HAP-1 (cell line): ENCODE measurements around the gene CEP112.

Source experiments
- DNase-seq, 2 experiments: peaks; one replicate each; pipeline ENCODE4 v3.0.0-alpha.2; 2016 to 2020; ENCODE audit warnings: low spot score in 2 of 2
- H3K27me3 ChIP-seq: fragments of 250-450 bp; sonication (Bioruptor Pico); 2 replicates; pipeline ENCODE4 v1.5.1; 2020; ENCODE audit warnings: low read depth, mild to moderate bottlenecking, moderate library complexity
- H3K36me3 ChIP-seq: fragments of 250-450 bp; sonication (Bioruptor Pico); replicated peaks from 2 replicates; pipeline ENCODE4 v1.5.1; 2020; ENCODE audit warnings: mild to moderate bottlenecking
- H3K4me1 ChIP-seq: fragments of 250-450 bp; sonication (Bioruptor Pico); 2 replicates; pipeline ENCODE4 v1.5.1; 2020; ENCODE audit warnings: mild to moderate bottlenecking
- H3K4me3 ChIP-seq: fragments of 250-450 bp; sonication (Bioruptor Pico); 2 replicates; pipeline ENCODE4 v1.5.1; 2020; ENCODE audit warnings: mild to moderate bottlenecking, moderate library complexity
- H3K9me3 ChIP-seq: fragments of 250-450 bp; sonication (Bioruptor Pico); 2 replicates; pipeline ENCODE4 v1.5.1; 2020; ENCODE audit warnings: mild to moderate bottlenecking, moderate library complexity
- in situ Hi-C: fragments of 300-500 bp; cut with MboI; formaldehyde crosslinking; loops from 3 replicates; pipeline ENCODE4 v1.14.3; 2020; ENCODE audit warnings: low sequenced_read_pairs, inconsistent platforms, mixed read lengths

Gene CEP112

GRCh38 chr17:65600518-65600917 is 591.4 kb downstream of the CEP112 start:
- Histone ChIP-seq H3K9me3 (no peaks in the 10 kb centered on the region), H3K4me3 (no peak overlapping the region), H3K36me3 (no peaks in the 10 kb centered on the region), H3K27me3 (no peaks in the 10 kb centered on the region), H3K4me1 (no peaks in the 10 kb centered on the region)
- no peak for DNase-seq
- in situ Hi-C loops, result no loop called here

GRCh38 chr17:65599650-65600049 is 592.3 kb downstream of the CEP112 start:
- Histone ChIP-seq H3K9me3 (no peaks in the 10 kb centered on the region), H3K4me3 (no peak overlapping the region), H3K36me3 (no peaks in the 10 kb centered on the region), H3K4me1 (no peaks in the 10 kb centered on the region), H3K27me3 (no peaks in the 10 kb centered on the region)
- in situ Hi-C loops, result no loop called here
- DNase-seq, result no peak

- in situ Hi-C loops, result no loop called here
- Histone ChIP-seq H3K9me3 (no peaks in the 10 kb centered on the region), H3K4me1 (no peaks in the 10 kb centered on the region), H3K4me3 (no peak overlapping the region), H3K36me3 (no peaks in the 10 kb centered on the region), H3K27me3 (no peaks in the 10 kb centered on the region)
- DNase-seq, result no peak
Measured at GRCh38 chr17:65598746-65599145, 593.2 kb downstream of the CEP112 start.

- no peak overlapping the region for H3K4me3 ChIP-seq
- H3K27me3 ChIP-seq, result no peaks in the 10 kb centered on the region
- no peak for DNase-seq
- in situ Hi-C loops, result no loop called here
- H3K36me3 ChIP-seq, result no peaks in the 10 kb centered on the region
- H3K9me3 ChIP-seq, result no peaks in the 10 kb centered on the region
- no peaks in the 10 kb centered on the region for H3K4me1 ChIP-seq
Measured at GRCh38 chr17:65595071-65595656, 596.8 kb downstream of the CEP112 start.

GRCh38 chr17:65593855-65594845 is 597.8 kb downstream of the CEP112 start:
- Histone ChIP-seq H3K4me3 (no peak overlapping the region), H3K36me3 (no peaks in the 10 kb centered on the region), H3K9me3 (no peaks in the 10 kb centered on the region), H3K27me3 (no peaks in the 10 kb centered on the region), H3K4me1 (no peaks in the 10 kb centered on the region)
- in situ Hi-C loops, result no loop called here
- DNase-seq, result peak in 1 of 2 experiments; percentile 16

- in situ Hi-C loops, result no loop called here
- Histone ChIP-seq H3K9me3 (no peaks in the 10 kb centered on the region), H3K4me1 (no peaks in the 10 kb centered on the region), H3K4me3 (no peak overlapping the region), H3K36me3 (no peaks in the 10 kb centered on the region), H3K27me3 (no peaks in the 10 kb centered on the region)
- no peak for DNase-seq
Measured at GRCh38 chr17:65593092-65593854, 598.7 kb downstream of the CEP112 start.

GRCh38 chr17:65592125-65592965 is 599.6 kb downstream of the CEP112 start:
- DNase-seq, result no peak
- no peaks in the 10 kb centered on the region for H3K36me3 ChIP-seq
- H3K4me1 ChIP-seq, result no peaks in the 10 kb centered on the region
- H3K27me3 ChIP-seq, result no peaks in the 10 kb centered on the region
- H3K9me3 ChIP-seq, result no peaks in the 10 kb centered on the region
- no peak overlapping the region for H3K4me3 ChIP-seq
- in situ Hi-C loops, result no loop called here

GRCh38 chr17:65589321-65589720 is 602.6 kb downstream of the CEP112 start:
- in situ Hi-C loops, result no loop called here
- Histone ChIP-seq H3K36me3 (no peaks in the 10 kb centered on the region), H3K9me3 (no peaks in the 10 kb centered on the region)

GRCh38 chr17:65588181-65588808 is 603.6 kb downstream of the CEP112 start:
- no peak for DNase-seq
- H3K36me3 ChIP-seq, result no peaks in the 10 kb centered on the region
- no peak overlapping the region for H3K4me3 ChIP-seq
- H3K4me1 ChIP-seq, result no peaks in the 10 kb centered on the region
- no peaks in the 10 kb centered on the region for H3K9me3 ChIP-seq
- H3K27me3 ChIP-seq, result no peaks in the 10 kb centered on the region
- in situ Hi-C loops, result no loop called here

More at GRCh38 chr17:65589321-65589720, 602.6 kb downstream of the CEP112 start:
- no peak overlapping the region for H3K4me3 ChIP-seq
- H3K27me3 ChIP-seq, result no peaks in the 10 kb centered on the region
- H3K4me1 ChIP-seq, result no peaks in the 10 kb centered on the region
- DNase-seq, result no peak

- H3K36me3 ChIP-seq, result no peaks in the 10 kb centered on the region
- H3K4me3 ChIP-seq, result no peak overlapping the region
- in situ Hi-C loops, result no loop called here
- H3K27me3 ChIP-seq, result no peaks in the 10 kb centered on the region
- H3K9me3 ChIP-seq, result no peaks in the 10 kb centered on the region
- no peaks in the 10 kb centered on the region for H3K4me1 ChIP-seq
- DNase-seq, result no peak
Measured at GRCh38 chr17:65587534-65588180, 604.3 kb downstream of the CEP112 start.

- Histone ChIP-seq H3K9me3 (no peaks in the 10 kb centered on the region), H3K27me3 (no peaks in the 10 kb centered on the region), H3K36me3 (no peaks in the 10 kb centered on the region), H3K4me1 (no peaks in the 10 kb centered on the region), H3K4me3 (no peak overlapping the region)
- DNase-seq, result no peak
- in situ Hi-C loops, result no loop called here
Measured at GRCh38 chr17:65586899-65587298, 605.0 kb downstream of the CEP112 start.
